Measurements from ENCODE around the gene ZMYND8. TPM values are rescaled to one million over a fixed set of nuclear protein-coding genes. Genes with fewer than 3 reads are reported as not detected.
A peak's percentile ranks its signal among the peaks of the same experiment; 100 is the strongest.
"Not testable (repeated sequence)": the region's sequence is repeated elsewhere in the genome, so short reads cannot be mapped to it uniquely, and the experiment has no call there.

ZMYND8 gene
- total RNA-seq, 1 donor = 18.8 TPM

- Histone ChIP-seq H3K9me3 (ENCODE audit: low read depth, low read length) (no peaks in the 10 kb centered on the region), H2AFZ (ENCODE audit: low read length) (no peak overlapping the region), H3K79me2 (ENCODE audit: insufficient read depth, low read length) (peaks cover 8% of the 10 kb centered on the region), H3K4me2 (ENCODE audit: insufficient read depth, low read length) (no peak overlapping the region), H3K27ac (ENCODE audit: low read depth, low read length) (peak overlapping the region; percentile 18), H3K4me3 (ENCODE audit: insufficient read depth, low read length) (no peak overlapping the region), H3K36me3 (ENCODE audit: insufficient read depth, low read length) (peaks cover 55% of the 10 kb centered on the region), H3K27me3 (ENCODE audit: insufficient read depth, low read length) (no peaks in the 10 kb centered on the region), H4K20me1 (ENCODE audit: insufficient read depth, low read length) (no peaks in the 10 kb centered on the region), H3K4me1 (ENCODE audit: insufficient read depth, low read length) (peaks cover 39% of the 10 kb centered on the region)
- TF ChIP-seq, protein P1, sequence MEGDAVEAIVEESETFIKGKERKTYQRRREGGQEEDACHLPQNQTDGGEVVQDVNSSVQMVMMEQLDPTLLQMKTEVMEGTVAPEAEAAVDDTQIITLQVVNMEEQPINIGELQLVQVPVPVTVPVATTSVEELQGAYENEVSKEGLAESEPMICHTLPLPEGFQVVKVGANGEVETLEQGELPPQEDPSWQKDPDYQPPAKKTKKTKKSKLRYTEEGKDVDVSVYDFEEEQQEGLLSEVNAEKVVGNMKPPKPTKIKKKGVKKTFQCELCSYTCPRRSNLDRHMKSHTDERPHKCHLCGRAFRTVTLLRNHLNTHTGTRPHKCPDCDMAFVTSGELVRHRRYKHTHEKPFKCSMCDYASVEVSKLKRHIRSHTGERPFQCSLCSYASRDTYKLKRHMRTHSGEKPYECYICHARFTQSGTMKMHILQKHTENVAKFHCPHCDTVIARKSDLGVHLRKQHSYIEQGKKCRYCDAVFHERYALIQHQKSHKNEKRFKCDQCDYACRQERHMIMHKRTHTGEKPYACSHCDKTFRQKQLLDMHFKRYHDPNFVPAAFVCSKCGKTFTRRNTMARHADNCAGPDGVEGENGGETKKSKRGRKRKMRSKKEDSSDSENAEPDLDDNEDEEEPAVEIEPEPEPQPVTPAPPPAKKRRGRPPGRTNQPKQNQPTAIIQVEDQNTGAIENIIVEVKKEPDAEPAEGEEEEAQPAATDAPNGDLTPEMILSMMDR (IDR thresholded peaks at IDR 0.05; ENCODE audit: extremely low read depth, low read depth, low read length) = no peak
- DNase-seq (ENCODE audit: insufficient read length, low spot score, missing footprints) = no peak
Measured at GRCh38 chr20:47280228-47280627, 76.3 kb downstream of the ZMYND8 start.

- peaks cover 42% of the 10 kb centered on the region for H3K36me3 ChIP-seq (ENCODE audit: insufficient read depth, low read length)
- H4K20me1 ChIP-seq (ENCODE audit: insufficient read depth, low read length) = no peaks in the 10 kb centered on the region
- TF ChIP-seq, protein P1 (IDR thresholded peaks at IDR 0.05; ENCODE audit: extremely low read depth, low read depth, low read length) = no peak
- peak overlapping the region; percentile 11 for H3K27ac ChIP-seq (ENCODE audit: low read depth, low read length)
- H3K9me3 ChIP-seq (ENCODE audit: low read depth, low read length) = no peaks in the 10 kb centered on the region
- no peaks in the 10 kb centered on the region for H3K27me3 ChIP-seq (ENCODE audit: insufficient read depth, low read length)
- H2AFZ ChIP-seq (ENCODE audit: low read length) = no peak overlapping the region
- H3K4me1 ChIP-seq (ENCODE audit: insufficient read depth, low read length) = peaks cover 52% of the 10 kb centered on the region
- peaks cover 8% of the 10 kb centered on the region for H3K79me2 ChIP-seq (ENCODE audit: insufficient read depth, low read length)
- H3K4me2 ChIP-seq (ENCODE audit: insufficient read depth, low read length) = no peak overlapping the region
- no peak overlapping the region for H3K4me3 ChIP-seq (ENCODE audit: insufficient read depth, low read length)
- DNase-seq (ENCODE audit: insufficient read length, low spot score, missing footprints) = no peak
Measured at GRCh38 chr20:47278907-47279348, 77.6 kb downstream of the ZMYND8 start.

- H4K20me1 ChIP-seq (ENCODE audit: insufficient read depth, low read length); DNase-seq (ENCODE audit: insufficient read length, low spot score, missing footprints); H3K27me3 ChIP-seq (ENCODE audit: insufficient read depth, low read length); H2AFZ ChIP-seq (ENCODE audit: low read length); H3K9me3 ChIP-seq (ENCODE audit: low read depth, low read length); H3K79me2 ChIP-seq (ENCODE audit: insufficient read depth, low read length): not testable (repeated sequence)
- Histone ChIP-seq H3K4me3 (ENCODE audit: insufficient read depth, low read length) (peak overlapping the region; percentile 33), H3K27ac (ENCODE audit: low read depth, low read length) (peak overlapping the region; percentile 96), H3K36me3 (ENCODE audit: insufficient read depth, low read length) (peaks cover 28% of the 10 kb centered on the region), H3K4me2 (ENCODE audit: insufficient read depth, low read length) (peak overlapping the region; percentile 75), H3K4me1 (ENCODE audit: insufficient read depth, low read length) (peaks cover 64% of the 10 kb centered on the region)
Measured at GRCh38 chr20:47277535-47277872, 79.0 kb downstream of the ZMYND8 start.

DNA sequence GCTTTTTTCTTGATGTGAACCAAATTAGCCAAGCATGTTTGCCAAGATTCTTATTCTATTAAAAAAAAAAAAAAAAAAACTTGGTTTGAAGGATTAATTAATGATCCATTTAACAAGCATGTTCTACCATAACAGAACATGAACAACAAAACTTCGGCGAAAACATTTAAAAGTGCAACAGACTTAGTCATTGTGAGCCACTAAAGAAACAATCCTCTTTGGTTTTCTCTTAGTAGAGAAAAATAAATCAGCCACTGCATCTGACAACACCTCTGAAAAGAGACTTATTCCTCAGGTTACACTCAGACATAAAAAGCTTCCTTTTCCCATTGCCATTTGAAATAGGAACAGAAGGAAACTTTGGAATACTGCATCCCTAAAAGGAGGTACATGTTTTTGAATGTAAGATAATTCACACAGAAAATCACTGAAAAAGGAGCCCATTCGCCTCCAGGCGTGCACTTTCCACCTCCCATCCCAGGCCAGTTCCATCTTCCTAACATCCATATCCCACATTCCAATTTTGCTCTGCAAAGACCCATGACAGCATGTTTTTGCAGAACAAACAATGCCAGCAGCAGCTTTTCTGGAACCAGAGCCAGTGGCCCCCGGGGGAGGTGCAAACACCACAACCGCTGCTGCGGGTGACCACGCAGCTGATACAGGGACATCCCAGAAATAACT, 79.5 kb downstream of the ZMYND8 start:
- peak overlapping the region; percentile 96 for H3K27ac ChIP-seq (ENCODE audit: low read depth, low read length)

More for the DNA sequence above, 79.5 kb downstream of the ZMYND8 start:
- Histone ChIP-seq H3K9me3 (ENCODE audit: low read depth, low read length) (no peaks in the 10 kb centered on the region), H4K20me1 (ENCODE audit: insufficient read depth, low read length) (no peaks in the 10 kb centered on the region), H3K36me3 (ENCODE audit: insufficient read depth, low read length) (peaks cover 28% of the 10 kb centered on the region), H3K4me2 (ENCODE audit: insufficient read depth, low read length) (peak overlapping the region; percentile 75), H3K4me1 (ENCODE audit: insufficient read depth, low read length) (peaks cover 64% of the 10 kb centered on the region), H3K79me2 (ENCODE audit: insufficient read depth, low read length) (peaks cover 13% of the 10 kb centered on the region), H3K4me3 (ENCODE audit: insufficient read depth, low read length) (peak overlapping the region; percentile 33), H3K27me3 (ENCODE audit: insufficient read depth, low read length) (no peaks in the 10 kb centered on the region), H2AFZ (ENCODE audit: low read length) (no peak overlapping the region)
- TF ChIP-seq, protein P1 (IDR thresholded peaks at IDR 0.05; ENCODE audit: extremely low read depth, low read depth, low read length) = no peak
- peak; percentile 77 for DNase-seq (ENCODE audit: insufficient read length, low spot score, missing footprints)
